IMR-90 (cell line): ENCODE measurements around the gene MINK1. TPM values are rescaled to one million over a fixed set of nuclear protein-coding genes. Genes with fewer than 3 reads are reported as not detected.

Experiments used
- ATAC-seq: fragments of 200-7000 bp; cut with Tn5 transposase; 2 replicates; pipeline ENCODE4 v1.9.1; 2020; ENCODE audit warnings: low read depth, mild to moderate bottlenecking, moderate library complexity
- BruUV-seq: library from RNA; stranded (reverse); fragments of 400-500 nt; replicated peaks from 2 replicates; lab custom pipeline; 2021; lab: Mats Ljungman, UMichigan
- CTCF ChIA-PET: fragments of 300-600 bp; formaldehyde crosslinking; extraction: SDS; loops from one replicate; lab custom pipeline; 2021; ENCODE audit warnings: antibody characterized with exemption; lab: Yijun Ruan, JAX
- POLR2A ChIA-PET: fragments of 300-600 bp; sonication (Branson Sonifier 250); formaldehyde crosslinking; loops from one replicate; lab custom pipeline; 2022; ENCODE audit warnings: antibody characterized with exemption; ENCODE audit not compliant: unreplicated experiment; lab: Charles Lee
- DNase-seq: peaks from one replicate; pipeline ENCODE4 v3.0.0; 2013
- H2AFZ ChIP-seq: replicated peaks from 2 replicates; pipeline ENCODE3; 2013; ENCODE audit warnings: low read length, mild to moderate bottlenecking; ENCODE audit not compliant: poor library complexity
- H2AK5ac ChIP-seq: 2 replicates; pipeline ENCODE4 v1.6.1; 2013; ENCODE audit warnings: low read depth, low read length, inconsistent platforms
- H2AK9ac ChIP-seq: replicated peaks from 2 replicates; pipeline ENCODE3; 2013; ENCODE audit warnings: mild to moderate bottlenecking, low read depth, low read length, moderate library complexity; ENCODE audit not compliant: poor library complexity
- H2BK120ac ChIP-seq: 2 replicates; pipeline ENCODE4 v1.6.1; 2013; ENCODE audit warnings: low read depth, low read length, inconsistent platforms
- H2BK15ac ChIP-seq: 3 replicates; pipeline ENCODE4 v1.6.1; 2013; ENCODE audit warnings: low read depth, low read length, inconsistent platforms
- H2BK20ac ChIP-seq: 2 replicates; pipeline ENCODE4 v1.6.1; 2013; ENCODE audit warnings: low read depth, mild to moderate bottlenecking, inconsistent platforms, low read length, moderate library complexity
- H2BK5ac ChIP-seq: 2 replicates; pipeline ENCODE4 v1.6.1; 2013; ENCODE audit warnings: mild to moderate bottlenecking, low read depth, low read length, inconsistent platforms; ENCODE audit not compliant: poor library complexity, severe bottlenecking
- H3K14ac ChIP-seq: replicated peaks from 2 replicates; pipeline ENCODE4 v1.6.1; 2013; ENCODE audit warnings: low read depth, low read length, inconsistent platforms
- H3K18ac ChIP-seq: 2 replicates; pipeline ENCODE4 v1.6.1; 2013; ENCODE audit warnings: low read depth, low read length, control low read depth
- H3K23ac ChIP-seq: 2 replicates; pipeline ENCODE4 v1.6.1; 2013; ENCODE audit warnings: low read depth, low read length, inconsistent platforms
- H3K27ac ChIP-seq: 2 replicates; pipeline ENCODE4 v1.5.1; 2013; ENCODE audit warnings: mild to moderate bottlenecking, control low read depth, low read length; ENCODE audit not compliant: insufficient read depth
- H3K27me3 ChIP-seq: 2 replicates; pipeline ENCODE4 v1.6.1; 2013; ENCODE audit warnings: low read length; ENCODE audit not compliant: control insufficient read depth, insufficient read depth
- H3K36me3 ChIP-seq: 2 replicates; pipeline ENCODE4 v1.6.1; 2013; ENCODE audit warnings: low read length, mixed read lengths; ENCODE audit not compliant: control insufficient read depth, insufficient read depth
- H3K4ac ChIP-seq: 2 replicates; pipeline ENCODE4 v1.6.1; 2013; ENCODE audit warnings: low read depth, low read length, inconsistent platforms
- H3K4me1 ChIP-seq: 2 replicates; pipeline ENCODE4 v1.6.1; 2013; ENCODE audit warnings: low read length, mixed read lengths; ENCODE audit not compliant: control insufficient read depth, insufficient read depth
- H3K4me2 ChIP-seq: 2 replicates; pipeline ENCODE4 v1.6.1; 2013; ENCODE audit warnings: low read depth, mild to moderate bottlenecking, control low read depth, low read length, moderate library complexity
- H3K4me3 ChIP-seq: 2 replicates; pipeline ENCODE4 v1.5.1; 2013; ENCODE audit warnings: low read depth, mild to moderate bottlenecking, control low read depth, low read length, moderate library complexity; ENCODE audit not compliant: insufficient read depth
- H3K56ac ChIP-seq: 2 replicates; pipeline ENCODE4 v1.6.1; 2013; ENCODE audit warnings: low read length, inconsistent platforms; ENCODE audit not compliant: insufficient read depth; ENCODE audit errors: extremely low read depth
- H3K79me1 ChIP-seq, 2 experiments: 2 replicates each; pipeline ENCODE4 v1.6.1; 2013; ENCODE audit warnings: low read length in 2 of 2, inconsistent platforms in 1 of 2, low read depth in 1 of 2
- H3K9ac ChIP-seq: 2 replicates; pipeline ENCODE4 v1.6.1; 2013; ENCODE audit warnings: low read depth, low read length, control low read depth
- H3K9me1 ChIP-seq: 2 replicates; pipeline ENCODE4 v1.6.1; 2013; ENCODE audit warnings: low read length, inconsistent platforms; ENCODE audit not compliant: insufficient read depth
- H3K9me3 ChIP-seq: 2 replicates; pipeline ENCODE4 v1.6.1; 2013; ENCODE audit warnings: low read length; ENCODE audit not compliant: control insufficient read depth, insufficient read depth
- H4K20me1 ChIP-seq: 2 replicates; pipeline ENCODE4 v1.6.1; 2013; ENCODE audit warnings: low read length, inconsistent platforms; ENCODE audit not compliant: insufficient read depth
- H4K5ac ChIP-seq: 2 replicates; pipeline ENCODE4 v1.6.1; 2013; ENCODE audit warnings: mild to moderate bottlenecking, low read depth, low read length, control low read depth
- H4K8ac ChIP-seq, 2 experiments: 2 replicates each; pipeline ENCODE4 v1.6.1; 2013; ENCODE audit warnings: low read depth in 2 of 2, low read length in 2 of 2, control low read depth in 1 of 2, inconsistent platforms in 1 of 2
- H4K91ac ChIP-seq: 2 replicates; pipeline ENCODE4 v1.6.1; 2013; ENCODE audit warnings: low read depth, low read length, inconsistent platforms; ENCODE audit not compliant: insufficient read depth
- CEBPB ChIP-seq: IDR thresholded peaks from 2 replicates; pipeline ENCODE4 v1.6.1; 2012; ENCODE audit warnings: low read depth, low read length, improper control_type of control experiment
- MAFK ChIP-seq: IDR thresholded peaks from 2 replicates; pipeline ENCODE4 v1.6.1; 2012; ENCODE audit warnings: low read depth, low read length, improper control_type of control experiment
- RCOR1 ChIP-seq: IDR thresholded peaks from 2 replicates; pipeline ENCODE4 v1.6.1; 2012; ENCODE audit warnings: mild to moderate bottlenecking, low read length, improper control_type of control experiment; ENCODE audit not compliant: insufficient replicate concordance
- WGBS, 2 experiments: methylation state at CpG; one replicate each; pipeline versions ENCODE4 v1.1.5 to v1.1.7; 2013; ENCODE audit warnings: missing lambda C conversion rate in 2 of 2; ENCODE audit not compliant: insufficient read length in 1 of 2; ENCODE audit errors: extremely low coverage in 2 of 2; 5-methylcytosine and 5-hydroxymethylcytosine counted together
- dilution Hi-C: fragments of 300-500 bp; cut with HindIII; formaldehyde crosslinking; loops from one replicate; pipeline ENCODE4 v1.14.3; 2018; ENCODE audit warnings: low sequenced_read_pairs; ENCODE audit not compliant: unreplicated experiment
- in situ Hi-C: fragments of 300-500 bp; cut with MboI; formaldehyde crosslinking; loops from 3 replicates; pipeline ENCODE4 v1.14.3; 2019; ENCODE audit warnings: low sequenced_read_pairs, inconsistent platforms, mixed read lengths
- intact Hi-C: fragments of 100-400 bp; cut with micrococcal nuclease; formaldehyde crosslinking; loops from 2 replicates; pipeline ENCODE4 v1.10.0; 2022
- polyA plus RNA-seq, 3 experiments: library from polyadenylated mRNA; depleted of rRNA; stranded (reverse); fragments of >200 nt; gene quantifications; 2 replicates each; pipeline ENCODE4 v1.2.3, GENCODE V29; 2012; ENCODE audit warnings: low replicate concordance in 1 of 3
- total RNA-seq: library from RNA; depleted of rRNA; stranded (reverse); fragments of >200 nt; gene quantifications from 2 replicates; pipeline ENCODE4 v1.2.3, GENCODE V29; 2012
- TF ChIP-seq, protein P1 (sequence below): fragments of 150-350 bp; IDR thresholded peaks from 2 replicates; pipeline ENCODE4 v1.6.1; 2017; ENCODE audit warnings: mild to moderate bottlenecking, antibody characterized with exemption, low read length, low read depth

The MINK1 gene
- total and polyA plus RNA-seq, 2 of the 4 experiments (the other 2 are of a cell fraction), result 12.2 to 40.9 TPM

DNA sequence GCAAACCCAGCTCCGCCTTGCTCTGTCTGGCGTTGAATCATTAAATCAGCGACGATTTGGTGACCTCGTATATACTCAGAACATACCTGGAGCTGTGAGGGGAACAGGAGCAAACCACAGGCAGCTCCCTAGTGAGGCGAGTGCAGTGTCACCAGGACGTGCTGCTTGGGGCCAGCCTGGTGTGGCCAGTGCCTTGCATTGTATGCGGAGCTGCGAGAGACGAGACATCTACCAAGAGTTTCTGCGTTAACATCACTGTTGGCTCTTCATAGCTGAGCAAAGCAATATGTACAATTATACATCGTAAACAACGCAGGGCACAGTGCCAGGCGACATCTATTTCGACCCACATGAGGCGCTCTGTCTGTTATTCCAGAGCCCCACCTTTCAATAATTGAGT, 27.9 kb downstream of the MINK1 start:
- WGBS, 2 experiments, result 95% methylated on average over 10 of the region's 16 CpGs; no CpG with 5 or more reads in 1 of the 2 experiments
- Histone ChIP-seq H3K14ac (no peak overlapping the region), H3K4me2 (no peak overlapping the region), H4K20me1 (peaks cover 29% of the 10 kb centered on the region), H2BK120ac (no peak overlapping the region), H2BK20ac (no peak overlapping the region), H3K27me3 (no peaks in the 10 kb centered on the region), H3K79me1 (peaks cover 10 to 65% of the 10 kb centered on the region in 2 experiments), H3K9me1 (peaks cover 17% of the 10 kb centered on the region; the same call in 1 of the 2 replicates), H3K4ac (no peak overlapping the region), H2AFZ (no peak overlapping the region), H3K18ac (no peak overlapping the region), H3K36me3 (peaks cover 3% of the 10 kb centered on the region; the same call in 1 of the 2 replicates), H2AK9ac (no peak overlapping the region), H3K27ac (no peak overlapping the region), H3K9ac (no peak overlapping the region), H4K8ac (no peak overlapping the region), H3K23ac (no peak overlapping the region), H2BK15ac (no peak overlapping the region), H3K56ac (no peak overlapping the region), H4K5ac (no peak overlapping the region), H2AK5ac (no peak overlapping the region), H3K9me3 (no peaks in the 10 kb centered on the region), H3K4me1 (peaks cover 10% of the 10 kb centered on the region; the same call in 1 of the 2 replicates), H2BK5ac (no peak overlapping the region), H4K91ac (no peak overlapping the region), H3K4me3 (no peak overlapping the region)
- TF ChIP-seq MAFK, result no peak
- TF ChIP-seq, protein P1, sequence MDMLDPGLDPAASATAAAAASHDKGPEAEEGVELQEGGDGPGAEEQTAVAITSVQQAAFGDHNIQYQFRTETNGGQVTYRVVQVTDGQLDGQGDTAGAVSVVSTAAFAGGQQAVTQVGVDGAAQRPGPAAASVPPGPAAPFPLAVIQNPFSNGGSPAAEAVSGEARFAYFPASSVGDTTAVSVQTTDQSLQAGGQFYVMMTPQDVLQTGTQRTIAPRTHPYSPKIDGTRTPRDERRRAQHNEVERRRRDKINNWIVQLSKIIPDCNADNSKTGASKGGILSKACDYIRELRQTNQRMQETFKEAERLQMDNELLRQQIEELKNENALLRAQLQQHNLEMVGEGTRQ, result no peak
- no peak for TF ChIP-seq RCOR1
- no peak for TF ChIP-seq CEBPB
- CTCF ChIA-PET, result interaction anchor here (0.8 kb wide), 1 partner anchor 603 kb away, joined by 3 read pairs; no protein-coding TSS in a partner anchor
- POLR2A ChIA-PET, result no interaction called here
- intact Hi-C loops (no loop called here), in situ Hi-C loops (no loop called here), dilution Hi-C loops (no loop called here)
- no peak for ATAC-seq
- no TSS peak for BruUV-seq
- DNase-seq, result no peak
